Stomach (tissue), 9 donors: Measurements from ENCODE around the gene OR51F1. TPM values are rescaled to one million over a fixed set of nuclear protein-coding genes. Genes with fewer than 3 reads are reported as not detected.
"Not testable (repeated sequence)": the region's sequence is repeated elsewhere in the genome, so short reads cannot be mapped to it uniquely, and the experiment has no call there.

Source experiments
- DNase-seq, 2 donors: peaks; one replicate each; pipeline versions ENCODE4 v3.0.0 to v3.0.0-alpha.2; 2013 to 2019
- H3K27ac ChIP-seq, 5 donors: fragments of 200-600 bp in 4 of 5; sonication (generic) in 4 of 5; one replicate each; pipeline ENCODE4 v1.5.1; 2013 to 2019; ENCODE audit warnings: mild to moderate bottlenecking in 1 of 5, moderate library complexity in 1 of 5
- H3K27me3 ChIP-seq, 3 donors: fragments of 200-600 bp; sonication (generic); one replicate each; pipeline ENCODE4 v1.5.1; 2017 to 2019; ENCODE audit warnings: mixed run types in 1 of 3
- H3K36me3 ChIP-seq, 4 donors: fragments of 200-600 bp; sonication (generic); 1 replicate in 3 of 4; 2 replicates in 1 of 4; pipeline ENCODE4 v1.5.1; 2016 to 2019
- H3K4me1 ChIP-seq, 4 donors: fragments of 200-600 bp; sonication (generic); one replicate each; pipeline ENCODE4 v1.5.1; 2016 to 2019
- H3K4me3 ChIP-seq, 4 donors: fragments of 200-600 bp; sonication (generic) in 3 of 4; one replicate each; pipeline ENCODE4 v1.5.1; 2016 to 2019; ENCODE audit warnings: mild to moderate bottlenecking in 1 of 4
- H3K9me3 ChIP-seq, 4 donors: fragments of 200-600 bp; sonication (generic); one replicate each; pipeline ENCODE4 v1.5.1; 2016 to 2019
- EP300 ChIP-seq: sonication (generic); formaldehyde crosslinking; IDR thresholded peaks from one replicate; pipeline ENCODE4 v1.6.1; 2017; ENCODE audit warnings: antibody characterized with exemption
- POLR2A ChIP-seq, 4 donors: fragments of 450-650 bp; IDR thresholded peaks; one replicate each; pipeline ENCODE4 v1.6.1; 2016; ENCODE audit warnings: antibody characterized with exemption in 4 of 4, control low read depth in 2 of 4, mild to moderate bottlenecking in 1 of 4, moderate library complexity in 1 of 4
- POLR2AphosphoS5 ChIP-seq, 3 donors: sonication (generic); formaldehyde crosslinking; IDR thresholded peaks; one replicate each; pipeline ENCODE4 v1.6.1; 2016; ENCODE audit warnings: antibody characterized with exemption in 3 of 3
- WGBS, 5 donors: extraction: QIAGEN DNeasy Blood & Tissue Kit in 3 of 5; methylation state at CpG; one replicate each; pipeline versions ENCODE4 v1.1.5 to v1.1.7; 2013 to 2018; 5-methylcytosine and 5-hydroxymethylcytosine counted together
- intact Hi-C: fragments of 100-400 bp; cut with DNase I; formaldehyde crosslinking; loops from one replicate; pipeline ENCODE4 v1.15.1; 2023; ENCODE audit warnings: low total_unique reads
- polyA plus RNA-seq, 3 donors: library from polyadenylated mRNA; stranded (reverse); fragments of 200-250 nt; gene quantifications; one replicate each; pipeline ENCODE4 v1.2.3, GENCODE V29; 2013
- small RNA-seq, 4 donors: library from RNA; depleted of rRNA; stranded (forward); fragments of <200 nt; gene quantifications; one replicate each; pipeline ENCODE3, GENCODE V24; 2016
- total RNA-seq, 5 donors: library from RNA; depleted of rRNA; stranded (reverse); fragments of >200 nt; gene quantifications; one replicate each; pipeline versions ENCODE4 v1.1.0 to v1.2.3, GENCODE V29; 2014 to 2016
- TF ChIP-seq, protein P1 (sequence below), 7 experiments: fragments of 450-650 bp in 4 of 7; fragments of 200-600 bp in 3 of 7; sonication (generic) in 3 of 7; IDR thresholded peaks; one replicate each; pipeline ENCODE4 v1.5.1; 2016 to 2019; ENCODE audit warnings: antibody characterized with exemption in 7 of 7, control low read depth in 2 of 7, mild to moderate bottlenecking in 1 of 7
- donor health status: healthy with polysubstance abuse.
- donor health status: Bipolar disorder and iron deficiency.
- donor health status: healthy.

The OR51F1 gene
- total and polyA plus RNA-seq, 8 donors: not detected

DNA sequence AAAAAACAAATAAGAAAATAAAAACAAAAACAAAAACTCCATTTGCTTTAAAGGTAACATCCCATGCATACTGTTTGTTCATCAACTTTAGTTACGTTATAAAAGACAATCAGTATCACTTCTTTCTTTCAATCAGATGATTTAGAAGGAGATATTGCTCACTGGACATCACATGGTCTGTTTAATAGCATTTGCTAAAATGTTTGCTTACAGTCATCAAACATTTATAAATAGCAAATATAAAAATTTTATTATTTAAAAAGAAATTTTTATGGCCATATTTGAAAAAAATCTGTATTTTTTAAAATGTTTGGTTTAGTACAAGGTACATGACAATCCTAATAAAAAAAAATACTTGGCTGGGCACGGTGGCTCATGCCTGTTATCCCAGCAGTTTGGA lies 42.6 kb downstream of the OR51F1 start:
- DNase-seq: no peak
- no peak for TF ChIP-seq POLR2AphosphoS5 (IDR thresholded peaks at IDR 0.05)
- TF ChIP-seq, protein P1, sequence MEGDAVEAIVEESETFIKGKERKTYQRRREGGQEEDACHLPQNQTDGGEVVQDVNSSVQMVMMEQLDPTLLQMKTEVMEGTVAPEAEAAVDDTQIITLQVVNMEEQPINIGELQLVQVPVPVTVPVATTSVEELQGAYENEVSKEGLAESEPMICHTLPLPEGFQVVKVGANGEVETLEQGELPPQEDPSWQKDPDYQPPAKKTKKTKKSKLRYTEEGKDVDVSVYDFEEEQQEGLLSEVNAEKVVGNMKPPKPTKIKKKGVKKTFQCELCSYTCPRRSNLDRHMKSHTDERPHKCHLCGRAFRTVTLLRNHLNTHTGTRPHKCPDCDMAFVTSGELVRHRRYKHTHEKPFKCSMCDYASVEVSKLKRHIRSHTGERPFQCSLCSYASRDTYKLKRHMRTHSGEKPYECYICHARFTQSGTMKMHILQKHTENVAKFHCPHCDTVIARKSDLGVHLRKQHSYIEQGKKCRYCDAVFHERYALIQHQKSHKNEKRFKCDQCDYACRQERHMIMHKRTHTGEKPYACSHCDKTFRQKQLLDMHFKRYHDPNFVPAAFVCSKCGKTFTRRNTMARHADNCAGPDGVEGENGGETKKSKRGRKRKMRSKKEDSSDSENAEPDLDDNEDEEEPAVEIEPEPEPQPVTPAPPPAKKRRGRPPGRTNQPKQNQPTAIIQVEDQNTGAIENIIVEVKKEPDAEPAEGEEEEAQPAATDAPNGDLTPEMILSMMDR (IDR thresholded peaks at IDR 0.05): no peak
- TF ChIP-seq EP300: no peak
- TF ChIP-seq POLR2A (IDR thresholded peaks at IDR 0.05): no peak
- 85 to 93% (median 90%) methylated on average over 2 of the region's 2 CpGs for WGBS, 5 donors

DNA sequence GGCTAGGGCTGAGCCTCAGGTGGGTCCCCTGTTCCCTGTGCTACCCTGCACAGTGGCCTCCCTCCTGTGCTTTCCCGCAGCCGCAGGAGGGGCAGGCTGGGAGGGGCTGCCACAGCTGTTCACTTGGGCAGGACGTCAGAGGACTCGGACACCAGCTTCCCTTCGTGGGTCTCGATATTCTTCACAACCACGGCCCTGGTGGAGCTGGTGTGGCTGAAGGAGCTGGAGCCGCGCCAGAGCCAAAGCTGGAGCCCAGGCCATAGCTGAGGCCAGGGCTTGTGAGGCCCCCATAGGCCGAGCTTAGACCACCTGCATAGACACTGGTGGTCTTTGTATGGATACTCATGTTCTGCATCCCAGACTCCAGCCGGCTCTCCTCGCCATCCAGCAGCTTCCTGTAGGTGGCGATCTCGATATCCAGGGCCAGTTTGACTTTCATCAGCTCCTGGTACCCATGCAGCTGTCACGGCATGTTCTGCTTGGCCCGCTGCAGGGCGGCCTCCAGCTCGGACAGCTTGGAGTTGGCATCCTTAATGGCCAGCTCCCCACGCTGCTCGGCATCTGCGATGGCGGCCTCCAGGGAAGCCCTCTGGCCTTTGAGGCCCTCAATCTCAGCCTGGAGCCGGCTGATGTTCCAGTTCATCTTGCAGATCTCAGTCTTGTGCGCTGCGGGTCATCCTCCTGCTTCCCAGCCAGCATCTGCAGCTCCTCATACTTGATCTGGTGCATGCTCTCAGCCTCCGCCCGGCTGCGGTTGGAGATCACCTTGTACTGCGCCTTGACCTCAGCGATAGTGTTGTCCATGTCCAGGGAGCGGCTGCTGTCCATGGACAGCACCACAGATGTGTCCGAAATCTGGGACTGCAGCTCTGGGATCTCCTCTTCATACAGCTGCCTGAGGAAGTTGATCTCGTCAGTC lies 46.9 kb downstream of the OR51F1 start:
- H3K4me3 ChIP-seq, H3K4me1 ChIP-seq, DNase-seq, H3K36me3 ChIP-seq, intact Hi-C loops, H3K9me3 ChIP-seq, H3K27ac ChIP-seq, H3K27me3 ChIP-seq: not testable (repeated sequence)
- WGBS, 5 donors: 89 to 93% (median 91%) methylated on average over 21 to 33 of the region's 33 CpGs

More for the DNA sequence above, 42.6 kb downstream of the OR51F1 start:
- H3K36me3 ChIP-seq: no peaks in the 10 kb centered on the region
- H3K4me1 ChIP-seq: no peaks in the 10 kb centered on the region
- intact Hi-C loops: no loop called here
- H3K27ac ChIP-seq: no peak overlapping the region
- no peaks in the 10 kb centered on the region for H3K9me3 ChIP-seq
- H3K4me3 ChIP-seq: no peak overlapping the region
- no peaks in the 10 kb centered on the region for H3K27me3 ChIP-seq

Small RNA genes lying within 50 kb of the gene (small RNA-seq; reads per million reads assigned to genes)
- gene RF00091: 0 reads per million in 4 donors

Other genes with a start within 250 kb of the OR51F1 start
- not detected for gene OR52M1, start 224.7 kb downstream of the OR51F1 start, total RNA-seq
- not detected for gene OR52M1, start 224.7 kb downstream of the OR51F1 start, polyA plus RNA-seq
- not detected for gene OR52I2, start 188.2 kb downstream of the OR51F1 start, total RNA-seq
- not detected for gene OR52I2, start 188.2 kb downstream of the OR51F1 start, polyA plus RNA-seq
- gene OR52I1, start 175.9 kb downstream of the OR51F1 start, total RNA-seq: not detected
- not detected for gene OR52I1, start 175.9 kb downstream of the OR51F1 start, polyA plus RNA-seq
- gene TRIM68, start 161.7 kb downstream of the OR51F1 start, total RNA-seq: 10 to 100 TPM in 3 of 5 donors, 1 to 10 TPM in 1, not detected in 1; 4.5 to 32.0 (median 16.8) TPM
- gene TRIM68, start 161.7 kb downstream of the OR51F1 start, polyA plus RNA-seq: 10 to 100 TPM in 1 of 3 donors, 1 to 10 TPM in 2; 6.5 to 12.1 (median 7.0) TPM
- not detected for gene OR51D1, start 132.5 kb downstream of the OR51F1 start, total RNA-seq
- not detected for gene OR51D1, start 132.5 kb downstream of the OR51F1 start, polyA plus RNA-seq
- 1 to 10 TPM in 2 of 5 donors, not detected in 3; 1.5 to 2.5 TPM for gene OR51E1, start 126.0 kb downstream of the OR51F1 start, total RNA-seq
- under 1 TPM in 2 of 3 donors, not detected in 1; 0.18 to 0.25 TPM for gene OR51E1, start 126.0 kb downstream of the OR51F1 start, polyA plus RNA-seq
- 10 to 100 TPM in 1 of 5 donors, under 1 TPM in 1, not detected in 3; 0.37 to 26.1 TPM for gene OR51E2, start 72.1 kb downstream of the OR51F1 start, total RNA-seq
- gene OR51E2, start 72.1 kb downstream of the OR51F1 start, polyA plus RNA-seq: under 1 TPM in 1 of 3 donors, not detected in 2; 0.05 TPM
- gene MMP26, start 65.2 kb downstream of the OR51F1 start, total RNA-seq: not detected
- gene MMP26, start 65.2 kb downstream of the OR51F1 start, polyA plus RNA-seq: not detected
- not detected for gene OR52R1, start 34.4 kb upstream of the OR51F1 start, total RNA-seq
- not detected for gene OR52R1, start 34.4 kb upstream of the OR51F1 start, polyA plus RNA-seq
- gene OR51F2, start 51.4 kb upstream of the OR51F1 start, total RNA-seq: not detected
- gene OR51F2, start 51.4 kb upstream of the OR51F1 start, polyA plus RNA-seq: not detected
- not detected for gene OR51S1, start 79.3 kb upstream of the OR51F1 start, total RNA-seq
- not detected for gene OR51S1, start 79.3 kb upstream of the OR51F1 start, polyA plus RNA-seq
- not detected for gene OR51T1, start 112.0 kb upstream of the OR51F1 start, total RNA-seq
- not detected for gene OR51T1, start 112.0 kb upstream of the OR51F1 start, polyA plus RNA-seq
- not detected for gene OR51A7, start 133.8 kb upstream of the OR51F1 start, total RNA-seq
- gene OR51A7, start 133.8 kb upstream of the OR51F1 start, polyA plus RNA-seq: not detected
- not detected for gene OR51G2, start 149.4 kb upstream of the OR51F1 start, total RNA-seq
- gene OR51G2, start 149.4 kb upstream of the OR51F1 start, polyA plus RNA-seq: not detected
- not detected for gene OR51G1, start 154.4 kb upstream of the OR51F1 start, total RNA-seq
- gene OR51G1, start 154.4 kb upstream of the OR51F1 start, polyA plus RNA-seq: not detected
- gene OR51A4, start 177.7 kb upstream of the OR51F1 start, total RNA-seq: not detected
- not detected for gene OR51A4, start 177.7 kb upstream of the OR51F1 start, polyA plus RNA-seq
- gene OR51A2, start 185.8 kb upstream of the OR51F1 start, total RNA-seq: not detected
- not detected for gene OR51A2, start 185.8 kb upstream of the OR51F1 start, polyA plus RNA-seq
- not detected for gene OR51L1, start 224.9 kb upstream of the OR51F1 start, total RNA-seq
- gene OR51L1, start 224.9 kb upstream of the OR51F1 start, polyA plus RNA-seq: not detected